Activated CD8-positive, alpha-beta memory T cell treated with anti-CD3 and anti-CD28 coated beads, Interleukin-2, amount 50 U/mL, for 24 hours (primary cell): ENCODE measurements around the gene TMEM184B.
"Not testable (repeated sequence)": the region's sequence is repeated elsewhere in the genome, so short reads cannot be mapped to it uniquely, and the experiment has no call there.

ENCODE experiments used
- DNase-seq: peaks from one replicate; pipeline ENCODE4 v3.0.0-alpha.2; 2020; ENCODE audit errors: extremely low read depth

Gene TMEM184B

DNA sequence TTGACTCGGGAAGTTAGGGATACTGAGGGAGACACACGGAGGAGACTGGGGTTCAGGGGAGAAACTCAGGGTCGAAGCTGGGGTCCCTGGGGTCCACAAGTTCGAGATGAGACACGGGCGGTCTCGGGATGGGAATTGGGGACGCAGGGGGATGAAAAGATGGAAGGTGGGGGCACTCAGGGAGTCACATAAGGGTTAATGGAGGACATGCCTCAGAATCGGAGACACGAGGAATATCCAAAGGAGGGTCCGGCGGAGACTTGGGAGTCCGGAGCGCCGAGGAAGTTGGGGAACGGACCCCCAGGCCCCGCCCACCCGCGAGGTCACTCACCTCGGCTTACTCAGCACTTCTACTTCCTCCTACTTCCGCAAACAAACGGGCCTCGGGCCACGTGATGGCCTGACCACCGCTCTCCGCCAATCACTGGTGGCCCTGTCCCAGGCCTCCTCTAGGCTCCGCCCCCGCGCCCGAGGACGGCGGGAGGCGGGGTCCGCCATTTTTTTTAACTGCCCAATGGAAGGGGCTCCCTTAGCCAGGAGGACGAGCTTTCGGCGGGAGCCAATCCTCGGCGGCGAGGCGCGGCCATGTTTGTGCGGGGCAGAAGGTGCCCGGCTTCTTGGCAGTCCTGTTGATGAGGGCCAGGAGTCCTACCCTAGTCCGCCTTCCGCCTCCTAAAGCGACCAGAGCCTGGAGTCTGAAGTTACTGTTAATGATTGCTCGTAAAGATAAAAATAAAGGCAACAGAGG, 91.2 kb downstream of the TMEM184B start, which contains the start of gene PLA2G6:
TSS of gene PLA2G6 (minus strand) at position 378 of the 748 bp plus-strand sequence. CDS start 12,404 bp downstream, outside the sequence.
- DNase-seq, result peak; percentile 84

DNA sequence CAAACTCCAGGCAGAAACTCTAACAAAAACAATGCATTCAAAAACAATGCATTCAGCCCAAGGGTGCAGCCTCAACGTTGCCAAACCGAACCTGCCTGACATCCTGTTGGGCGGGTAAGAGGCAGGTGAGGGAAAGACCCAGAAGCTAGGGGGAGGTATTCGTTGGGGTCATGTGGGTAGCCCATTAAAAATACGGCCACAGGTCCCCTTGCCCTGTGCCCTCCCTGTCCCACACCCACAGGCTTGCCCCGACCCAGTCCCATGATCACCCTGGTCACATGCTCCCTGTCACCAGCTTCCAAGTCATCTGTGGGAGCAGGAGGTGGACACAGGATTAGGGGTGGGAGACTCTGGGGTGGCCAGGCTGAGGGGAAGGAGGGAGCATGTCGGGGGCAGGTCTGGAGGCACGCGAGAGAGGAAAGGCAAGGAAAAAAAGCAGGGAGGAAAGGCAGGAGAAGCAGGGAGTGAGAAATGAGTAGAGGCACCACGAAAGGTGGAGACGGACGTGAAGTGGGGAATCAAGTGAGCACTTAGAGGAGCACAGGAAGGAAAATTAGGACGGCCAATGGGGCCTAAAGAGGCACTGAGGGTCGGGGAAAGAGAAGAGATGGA, 91.9 kb downstream of the TMEM184B start:
- DNase-seq, result no peak

DNA sequence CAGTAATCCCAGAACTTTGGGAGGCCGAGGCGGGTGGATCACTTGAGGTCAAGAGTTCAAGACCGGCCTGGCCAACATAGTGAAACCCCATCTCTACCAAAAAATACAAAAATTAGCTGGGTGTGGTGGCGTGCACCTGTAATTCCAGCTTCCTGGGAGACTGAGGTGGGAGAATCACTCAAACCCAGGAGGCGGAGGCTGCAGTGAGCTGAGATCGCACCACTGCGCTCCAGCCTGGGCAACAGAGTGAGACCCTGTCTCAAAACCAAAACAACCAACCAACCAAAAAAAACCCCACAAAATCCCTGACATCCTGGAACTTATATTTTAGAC, 94.2 kb downstream of the TMEM184B start:
- not testable (repeated sequence) for DNase-seq

DNA sequence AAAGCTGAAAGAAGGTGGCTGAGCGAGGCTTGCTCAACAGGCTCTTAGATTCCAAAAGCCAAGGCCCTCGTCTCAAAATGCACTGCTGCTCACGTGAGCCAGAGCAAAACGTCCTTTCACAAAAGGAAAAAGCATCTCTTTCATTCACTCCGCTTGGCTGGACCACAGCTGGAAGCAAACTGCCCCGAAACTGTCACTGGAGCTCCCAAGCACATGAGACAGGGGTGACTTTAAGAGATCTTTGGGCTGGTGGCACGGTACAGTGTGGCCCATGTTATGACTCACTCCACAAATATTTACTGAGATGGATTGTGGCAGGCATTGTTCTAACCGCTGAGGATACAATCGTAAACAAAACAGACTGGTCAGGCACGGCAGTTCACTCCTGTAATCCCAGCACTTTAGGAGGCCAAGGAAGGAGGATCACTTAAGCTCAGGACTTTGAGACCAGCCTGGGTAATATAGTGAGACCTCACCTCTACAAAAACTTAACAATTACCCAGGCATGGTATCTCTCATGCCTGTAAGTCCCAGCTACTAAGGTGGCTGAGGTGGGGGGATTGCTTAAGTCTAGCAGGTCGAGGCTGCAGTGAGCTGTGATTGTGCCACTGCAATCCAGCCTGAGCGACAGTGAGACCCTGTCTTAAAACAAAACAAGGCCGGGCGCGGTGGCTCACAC, 94.7 kb downstream of the TMEM184B start:
- no peak for DNase-seq

DNA sequence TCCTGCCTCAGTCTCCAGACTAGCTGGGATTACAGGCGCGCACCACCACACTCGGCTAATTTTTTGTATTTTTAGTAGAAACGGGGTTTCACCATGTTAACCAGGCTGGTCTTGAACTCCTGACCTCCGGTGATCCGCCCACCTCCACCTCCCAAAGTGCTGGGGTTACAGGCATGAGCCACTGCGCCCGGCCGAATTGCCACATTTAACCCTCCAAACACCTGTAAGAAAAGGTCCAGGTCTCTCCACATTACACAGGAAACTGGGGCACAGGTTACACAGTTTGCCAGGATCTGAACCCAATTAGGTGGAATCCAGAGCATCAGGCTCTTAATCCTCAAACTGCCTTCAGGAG, 95.3 kb downstream of the TMEM184B start:
- DNase-seq, result not testable (repeated sequence)

DNA sequence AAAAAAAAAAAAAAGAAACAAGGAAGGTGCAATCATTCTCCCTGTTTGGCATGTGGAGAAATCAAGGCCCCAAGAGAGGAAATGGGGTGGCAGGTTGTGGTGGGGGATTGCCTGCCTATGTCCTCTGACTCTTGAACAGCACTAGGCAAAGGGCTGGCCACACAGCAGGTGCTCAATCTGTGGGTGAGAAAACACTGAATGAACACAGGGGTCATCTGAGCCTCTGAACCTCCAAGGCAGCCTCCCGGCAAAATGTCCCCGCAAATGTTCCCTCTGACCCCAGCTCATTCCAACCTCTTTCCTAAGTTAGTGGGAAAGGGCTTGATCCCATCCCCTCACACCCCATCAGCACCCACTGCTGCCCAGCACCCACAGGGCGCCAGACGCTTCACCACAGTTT, 95.8 kb downstream of the TMEM184B start:
- DNase-seq, result no peak

DNA sequence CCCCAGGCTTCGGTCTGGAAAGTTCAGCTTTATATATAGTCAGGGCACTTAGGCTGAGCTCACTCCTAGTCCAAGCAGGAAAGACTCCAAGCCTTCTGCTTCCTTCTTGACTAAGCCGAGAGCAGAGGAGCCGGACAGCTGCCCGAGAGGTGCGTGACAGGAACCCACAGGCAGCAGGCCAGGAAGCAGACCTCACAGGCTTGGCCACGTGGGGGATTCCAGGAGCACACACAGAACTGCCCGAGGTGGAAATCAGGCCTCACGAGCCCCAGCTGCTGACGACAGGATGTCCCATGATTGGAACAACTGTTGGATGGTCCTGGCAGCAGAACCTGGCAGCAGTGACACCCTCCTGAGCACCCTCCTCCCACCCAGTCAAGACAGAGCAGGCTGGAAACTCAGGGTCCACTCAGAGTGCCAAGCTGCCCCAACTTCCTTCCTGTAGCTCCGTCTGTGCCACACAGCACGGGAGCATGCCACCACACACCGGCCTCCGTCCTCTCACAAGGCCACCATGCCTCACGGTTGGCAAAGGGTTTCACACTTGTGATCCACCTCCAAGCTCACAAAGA, 96.6 kb downstream of the TMEM184B start:
- no peak for DNase-seq

DNA sequence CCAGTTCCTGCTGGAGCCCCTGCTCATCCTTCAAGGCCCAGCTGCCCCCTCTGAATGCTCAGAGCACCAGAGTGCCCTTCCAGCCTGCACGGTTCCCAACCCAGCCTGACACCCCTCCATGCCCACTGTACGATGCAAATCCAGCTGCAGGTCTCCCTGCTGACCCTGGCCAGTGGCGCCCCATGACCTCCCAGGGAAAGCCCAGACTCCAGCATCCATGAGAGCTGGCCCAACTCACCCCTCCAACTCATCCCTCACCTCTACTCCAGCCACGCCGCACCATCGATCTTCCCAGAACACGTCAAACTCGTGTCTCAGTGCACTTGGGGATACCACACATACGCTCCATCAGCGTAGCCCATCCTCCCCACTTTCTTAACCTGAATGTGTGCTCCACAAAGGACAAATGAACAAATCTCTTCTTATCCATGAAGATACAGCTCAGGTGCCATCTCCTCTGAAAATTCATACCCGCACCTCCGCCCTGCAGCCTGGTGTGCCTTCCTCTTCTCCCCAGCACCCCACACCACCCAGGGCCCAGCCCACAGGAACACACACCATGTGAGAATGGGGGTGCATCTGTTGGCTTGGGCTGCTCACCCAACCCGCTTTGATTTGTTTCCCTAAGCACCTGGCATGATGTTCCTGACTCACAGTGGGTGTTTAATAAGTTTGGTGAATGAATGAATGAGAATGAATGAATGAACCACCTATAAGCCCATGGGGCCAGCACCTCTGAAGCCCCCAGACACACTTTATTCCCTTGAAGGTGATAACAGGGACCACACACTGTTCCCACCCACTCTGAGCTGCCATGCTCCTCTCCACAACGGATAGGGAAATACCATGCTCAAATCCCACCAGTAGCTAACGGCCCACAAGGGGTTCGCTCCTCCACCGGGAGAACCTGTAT, 97.3 kb downstream of the TMEM184B start:
- no peak for DNase-seq

DNA sequence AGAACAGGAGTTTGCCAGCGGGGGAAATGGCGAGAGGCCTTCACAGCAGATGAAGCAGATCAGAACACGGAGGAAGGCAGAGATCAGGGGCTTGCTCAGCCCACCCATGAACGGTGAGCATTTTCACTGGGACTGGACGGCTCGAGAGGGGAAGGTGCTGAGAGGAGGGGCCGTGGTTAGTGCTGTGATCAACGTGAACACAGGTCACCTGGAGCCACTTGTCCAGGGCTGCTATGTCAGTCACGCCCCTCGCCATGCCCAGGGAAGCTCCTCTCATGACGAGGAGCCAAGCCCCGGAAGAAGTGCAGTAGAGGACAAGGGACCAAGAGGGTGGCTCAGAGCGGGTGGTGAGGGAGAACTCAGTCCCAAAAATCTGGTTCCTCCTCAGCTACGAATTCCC, 98.2 kb downstream of the TMEM184B start:
- DNase-seq, result no peak

DNA sequence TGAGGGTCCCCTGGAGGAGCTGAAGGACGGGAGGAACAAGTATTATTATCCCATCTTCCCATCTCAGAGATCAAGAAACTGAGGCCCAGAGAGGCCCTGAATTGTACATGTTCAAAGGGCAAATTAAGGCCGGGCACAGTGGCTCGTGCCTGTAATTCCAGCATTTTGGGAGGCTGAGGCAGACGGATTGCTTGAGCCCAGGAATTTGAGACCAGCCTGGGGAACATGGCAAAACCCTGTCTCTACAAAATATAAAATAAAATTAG, 99.2 kb downstream of the TMEM184B start:
- no peak for DNase-seq

DNA sequence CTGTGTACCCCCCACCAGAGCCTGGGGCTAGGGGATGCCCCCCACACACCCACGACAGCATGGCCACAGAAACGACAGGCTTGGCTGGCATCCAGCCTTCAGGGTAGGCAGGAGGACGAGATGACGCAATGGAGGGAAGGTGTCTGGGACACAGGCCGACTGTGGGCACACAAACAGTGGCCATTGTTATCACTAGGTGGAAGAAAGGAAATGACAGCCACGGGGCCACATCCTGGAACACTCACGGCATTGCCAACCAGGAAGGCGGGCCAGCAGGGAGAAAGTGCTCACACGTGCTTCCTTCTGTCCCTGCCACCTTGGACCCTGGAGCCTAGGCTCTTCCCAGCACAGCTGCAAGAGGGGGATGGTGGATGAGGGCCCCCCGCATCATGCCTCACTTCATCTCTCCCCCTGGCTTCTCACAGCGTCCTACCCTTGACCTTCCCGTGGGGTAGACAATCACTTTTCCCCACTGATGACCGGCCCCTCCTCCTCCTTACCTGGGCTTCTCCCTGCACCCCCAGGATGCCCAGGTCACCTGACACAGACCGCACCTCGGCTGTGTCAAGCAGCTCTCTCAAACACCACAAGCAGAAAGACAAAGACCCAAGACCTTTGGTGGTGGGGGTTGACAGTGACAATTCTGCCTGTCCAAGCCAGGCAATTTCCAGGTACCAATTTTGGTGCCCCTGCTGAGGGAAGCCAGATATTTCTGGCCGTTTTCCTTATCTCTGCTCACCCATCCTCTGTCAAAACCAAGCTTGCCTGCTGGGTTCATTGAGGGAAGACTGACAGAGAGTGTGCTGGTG, 99.8 kb downstream of the TMEM184B start:
- no peak for DNase-seq

DNA sequence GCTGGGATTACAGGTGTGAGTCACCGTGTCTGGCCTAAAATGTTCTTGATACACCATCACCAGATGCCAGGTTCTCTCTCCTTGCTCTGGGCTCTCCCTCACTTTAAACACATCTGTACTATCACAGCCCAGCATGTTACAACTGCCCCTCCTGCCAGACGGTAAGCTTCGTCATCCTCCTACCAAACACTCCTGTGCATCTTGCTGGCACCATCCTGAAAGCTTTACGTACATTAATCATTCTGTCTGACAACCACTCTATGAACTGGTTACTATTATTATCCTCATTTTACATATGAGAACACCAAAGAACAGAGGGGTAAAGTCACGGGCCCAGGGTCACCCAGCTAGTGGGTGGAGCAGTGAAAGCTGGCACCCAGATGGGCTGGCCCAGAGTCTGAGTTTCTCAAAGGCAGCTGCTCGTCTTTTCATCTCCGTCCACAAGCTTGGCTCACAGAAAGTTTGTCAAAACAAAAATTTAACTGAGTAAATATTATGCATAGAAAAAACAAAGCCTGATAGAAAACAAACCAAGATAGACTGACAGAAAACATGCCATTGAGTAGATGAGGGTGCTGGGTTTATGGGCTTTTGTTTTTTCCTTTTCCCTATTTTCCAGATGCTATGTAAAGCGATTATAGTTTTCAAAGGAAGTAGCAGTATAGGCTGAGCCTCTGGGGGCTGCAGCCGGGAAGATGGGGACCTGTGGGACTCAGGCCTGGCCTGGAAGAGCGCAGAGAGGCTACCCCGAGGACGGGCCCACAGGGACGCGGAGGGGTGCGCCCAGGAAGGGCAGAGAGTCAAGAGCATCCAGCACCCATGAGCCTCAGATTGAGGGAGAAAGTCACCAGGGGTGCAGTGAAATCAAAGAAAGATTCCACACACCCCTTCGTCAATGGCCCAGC, 100.6 kb downstream of the TMEM184B start:
- DNase-seq, result no peak

DNA sequence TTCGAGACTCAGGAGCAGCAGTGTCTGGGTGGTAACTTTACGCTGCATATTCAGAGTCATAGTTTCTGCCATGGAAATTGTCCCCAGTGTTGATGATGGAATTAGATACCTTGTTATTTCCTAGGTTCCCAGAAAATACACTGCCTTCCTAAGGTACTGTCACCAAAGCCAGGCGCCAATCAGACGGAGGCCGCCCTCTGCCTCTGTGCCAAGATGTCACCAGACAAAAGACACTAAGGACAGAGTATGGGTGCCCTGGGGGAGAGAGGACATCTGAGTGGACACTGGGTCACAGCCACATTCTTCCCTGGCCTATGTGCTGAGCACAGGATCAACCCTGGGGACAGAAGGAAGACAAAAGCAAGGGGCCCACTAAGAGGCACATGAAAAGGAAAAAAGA, 102.3 kb downstream of the TMEM184B start:
- no peak for DNase-seq
